Liver (tissue), 3 donors: ENCODE results near the gene NFKB2.

Experiments
- CTCF ChIP-seq: fragments of 150-350 bp; IDR thresholded peaks from 2 replicates; pipeline ENCODE4 v1.5.1; 2017; ENCODE audit warnings: improper control_type of control experiment, low read depth, low read length; ENCODE audit not compliant: missing input control
- GABPA ChIP-seq, 2 donors: IDR thresholded peaks in 1 of 2; conservative IDR thresholded peaks in 1 of 2; 2 replicates each; pipeline ENCODE4 v1.6.1; 2016; ENCODE audit warnings: antibody characterized with exemption in 2 of 2, mild to moderate bottlenecking in 1 of 2, moderate library complexity in 1 of 2
- MAX ChIP-seq: IDR thresholded peaks from 2 replicates; pipeline ENCODE4 v1.6.1; 2016; ENCODE audit warnings: antibody characterized with exemption
- TAF1 ChIP-seq: conservative IDR thresholded peaks from 2 replicates; pipeline ENCODE4 v1.6.1; 2016; ENCODE audit warnings: antibody characterized with exemption, mild to moderate bottlenecking
- YY1 ChIP-seq: IDR thresholded peaks from 2 replicates; pipeline ENCODE4 v1.6.1; 2016; ENCODE audit warnings: antibody characterized with exemption, mild to moderate bottlenecking
- donor health status: healthy.
- donor health status: healthy.

GRCh38 chr10:102398172-102399020 is 2.9 kb downstream of the NFKB2 start:
- no peak for TF ChIP-seq CTCF
- TF ChIP-seq GABPA (IDR thresholded peaks at IDR 0.05 in 1 of 2, conservative IDR thresholded peaks at IDR 0.05 in 1 of 2) = no peak
- TF ChIP-seq YY1 = no peak
- no peak for TF ChIP-seq TAF1
- TF ChIP-seq MAX = no peak
